DND-41 (cell line): ENCODE results near the gene BAIAP2L2.

Experiments used
- ATAC-seq: fragments of 200-7000 bp; cut with Tn5 transposase; 3 replicates; pipeline ENCODE4 v1.9.1; 2021; ENCODE audit warnings: low read depth; ENCODE audit not compliant: insufficient read depth
- DNase-seq: peaks from one replicate; pipeline ENCODE4 v3.0.0-alpha.2; 2020
- H2AFZ ChIP-seq: 2 replicates; pipeline ENCODE4 v1.6.0; 2012; ENCODE audit warnings: low read depth, low read length
- H3K27ac ChIP-seq: 2 replicates; pipeline ENCODE4 v1.5.1; 2012; ENCODE audit warnings: low read length, inconsistent platforms
- H3K27me3 ChIP-seq: fragments of 200-600 bp; sonication (generic); 2 replicates; pipeline ENCODE4 v1.6.0; 2012; ENCODE audit warnings: low read length, mild to moderate bottlenecking, inconsistent platforms; ENCODE audit not compliant: insufficient read depth, poor library complexity
- H3K36me3 ChIP-seq: 2 replicates; pipeline ENCODE4 v1.5.1; 2012; ENCODE audit warnings: low read length, inconsistent platforms; ENCODE audit not compliant: insufficient read depth
- H3K4me1 ChIP-seq: 2 replicates; pipeline ENCODE4 v1.5.1; 2012; ENCODE audit warnings: mild to moderate bottlenecking, low read length; ENCODE audit not compliant: insufficient read depth
- H3K4me2 ChIP-seq: 2 replicates; pipeline ENCODE4 v1.6.0; 2012; ENCODE audit warnings: mild to moderate bottlenecking, moderate library complexity, low read length, inconsistent platforms; ENCODE audit not compliant: insufficient read depth
- H3K4me3 ChIP-seq, 2 experiments: fragments of 200-600 bp in 1 of 2; shearing (Covaris generic) in 1 of 2; 2 replicates each; pipeline ENCODE4 v1.5.1; 2012 to 2016; ENCODE audit warnings: inconsistent platforms in 2 of 2, low read length in 2 of 2, mild to moderate bottlenecking in 2 of 2, low read depth in 1 of 2, moderate library complexity in 1 of 2
- H3K79me2 ChIP-seq: 2 replicates; pipeline ENCODE4 v1.6.0; 2012; ENCODE audit warnings: low read length, inconsistent platforms; ENCODE audit not compliant: insufficient read depth
- H3K9ac ChIP-seq: 2 replicates; pipeline ENCODE4 v1.6.0; 2012; ENCODE audit warnings: low read depth, mild to moderate bottlenecking, inconsistent platforms, low read length, moderate library complexity
- H3K9me3 ChIP-seq: 2 replicates; pipeline ENCODE4 v1.5.1; 2012; ENCODE audit warnings: low read length, moderate library complexity, mild to moderate bottlenecking, inconsistent platforms; ENCODE audit not compliant: insufficient read depth, severe bottlenecking
- H4K20me1 ChIP-seq: 2 replicates; pipeline ENCODE4 v1.6.0; 2012; ENCODE audit warnings: low read length; ENCODE audit not compliant: insufficient read depth
- CTCF ChIP-seq: IDR thresholded peaks from 2 replicates; pipeline ENCODE4 v1.5.1; 2012; ENCODE audit warnings: borderline replicate concordance, low read length, moderate library complexity, mild to moderate bottlenecking; ENCODE audit not compliant: poor library complexity, severe bottlenecking; ENCODE audit errors: extremely low read depth
- EZH2 ChIP-seq: IDR thresholded peaks from 3 replicates; pipeline ENCODE4 v1.6.1; 2012; ENCODE audit warnings: borderline replicate concordance, low read depth, mild to moderate bottlenecking, moderate library complexity, low read length, inconsistent platforms; ENCODE audit not compliant: severe bottlenecking

Gene BAIAP2L2

DNA sequence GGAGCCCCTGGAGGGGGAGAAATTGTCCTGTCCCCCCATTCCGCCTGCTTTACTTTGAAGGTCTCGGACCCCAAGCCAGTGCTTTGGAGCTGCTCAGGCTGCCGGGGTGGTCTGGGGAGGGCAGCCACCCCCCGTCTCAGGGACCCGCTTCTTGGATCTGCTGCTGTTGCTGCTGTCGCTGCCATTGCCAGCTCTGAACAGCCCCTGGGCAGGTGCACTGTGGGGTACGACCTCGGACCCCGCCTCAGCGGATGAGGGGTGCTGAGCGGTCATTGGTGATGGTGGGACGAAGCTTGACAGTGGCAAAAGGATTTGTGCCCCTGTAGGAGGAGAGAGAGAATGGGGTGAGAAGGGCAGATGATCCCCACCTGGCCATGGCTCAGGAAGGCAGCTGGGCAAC, 25.4 kb downstream of the BAIAP2L2 start:
- ATAC-seq (no peak), DNase-seq (no peak)
- Histone ChIP-seq H3K36me3 (no peaks in the 10 kb centered on the region), H3K27me3 (no peaks in the 10 kb centered on the region), H4K20me1 (no peaks in the 10 kb centered on the region), H2AFZ (no peak overlapping the region), H3K9me3 (no peaks in the 10 kb centered on the region), H3K4me3 (no peak overlapping the region), H3K9ac (no peak overlapping the region), H3K4me2 (no peak overlapping the region), H3K4me1 (no peaks in the 10 kb centered on the region), H3K27ac (no peak overlapping the region), H3K79me2 (no peaks in the 10 kb centered on the region)
- TF ChIP-seq CTCF (no peak), EZH2 (no peak)

DNA sequence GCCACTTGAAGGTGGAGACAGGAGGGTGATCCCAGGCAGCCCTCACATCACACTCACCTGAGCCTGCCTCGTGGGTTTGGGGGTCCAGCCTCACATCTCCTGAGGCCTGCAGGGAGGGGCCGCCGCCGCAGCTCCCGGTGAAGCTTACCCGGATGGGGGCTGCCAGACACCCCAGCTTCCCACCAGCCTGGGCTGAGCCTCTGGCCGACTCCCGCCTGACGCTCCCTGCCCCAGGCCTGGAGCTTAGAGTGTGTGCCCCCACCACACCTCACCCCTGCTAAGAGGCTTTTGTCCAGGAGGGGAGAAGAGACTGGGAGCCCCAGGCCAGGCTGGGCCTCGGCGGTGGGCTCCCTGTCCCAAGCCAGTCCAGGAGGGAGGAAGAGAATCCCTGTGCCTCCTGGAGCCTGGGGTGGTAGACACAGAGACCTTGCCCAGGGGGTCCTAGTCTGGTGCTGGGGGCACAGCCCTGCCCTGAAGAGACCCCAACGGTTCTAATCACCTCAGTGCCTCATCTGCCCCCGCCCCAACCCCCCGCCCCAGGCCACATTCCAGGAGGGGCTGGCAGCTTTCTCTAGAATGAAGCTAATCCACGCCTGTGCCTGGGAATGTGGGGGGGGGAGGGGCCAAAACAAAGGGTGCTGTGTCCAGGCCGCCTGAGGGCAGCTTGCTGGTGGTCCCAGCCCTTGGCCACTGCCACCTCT, 26.4 kb downstream of the BAIAP2L2 start, which contains the start of gene SLC16A8:
Gene SLC16A8, minus strand, starts transcription at position 254 of the 701 bp plus-strand sequence. CDS start 1,311 bp downstream, outside the sequence.
- ATAC-seq (no peak), DNase-seq (no peak)
- TF ChIP-seq CTCF, result no peak
- TF ChIP-seq EZH2, result no peak
- Histone ChIP-seq H3K4me3 (no peak within 1 kb of the TSS), H3K36me3 (no peaks in the 10 kb centered on the region), H3K9ac (no peak within 1 kb of the TSS), H3K4me1 (no peaks in the 10 kb centered on the region), H3K27me3 (no peaks in the 10 kb centered on the region), H3K4me2 (no peak within 1 kb of the TSS), H3K9me3 (no peaks in the 10 kb centered on the region), H3K79me2 (no peaks in the 10 kb centered on the region), H2AFZ (no peak within 1 kb of the TSS), H3K27ac (no peak within 1 kb of the TSS), H4K20me1 (no peaks in the 10 kb centered on the region)

GRCh38 chr22:38082986-38083710, 27.3 kb downstream of the BAIAP2L2 start:
- no peaks in the 10 kb centered on the region for H4K20me1 ChIP-seq
- no peak for TF ChIP-seq CTCF
- TF ChIP-seq EZH2, result no peak
- H3K4me2 ChIP-seq, result no peak overlapping the region
- H3K27ac ChIP-seq, result no peak overlapping the region
- H3K36me3 ChIP-seq, result no peaks in the 10 kb centered on the region
- H2AFZ ChIP-seq, result no peak overlapping the region
- DNase-seq (no peak), ATAC-seq (no peak)
- H3K27me3 ChIP-seq, result no peaks in the 10 kb centered on the region
- no peak overlapping the region for H3K9ac ChIP-seq
- H3K9me3 ChIP-seq, result no peaks in the 10 kb centered on the region
- no peak overlapping the region for H3K4me3 ChIP-seq
- H3K4me1 ChIP-seq, result no peaks in the 10 kb centered on the region
- H3K79me2 ChIP-seq, result no peaks in the 10 kb centered on the region
